Psoas muscle (tissue), 8 donors: ENCODE data around the gene ACTA1. TPM values are rescaled to one million over a fixed set of nuclear protein-coding genes. Genes with fewer than 3 reads are reported as not detected.
A peak's percentile ranks its signal among the peaks of the same experiment; 100 is the strongest.
"Not testable (repeated sequence)": the region's sequence is repeated elsewhere in the genome, so short reads cannot be mapped to it uniquely, and the experiment has no call there.

ENCODE experiments used
- ATAC-seq, 4 donors: fragments of 200-7000 bp; cut with Tn5 transposase; one replicate each; pipeline ENCODE4 v1.9.1; 2020; ENCODE audit warnings: moderate library complexity in 3 of 4, mild to moderate bottlenecking in 2 of 4
- DNase-seq, 2 donors: peaks; one replicate each; pipeline ENCODE4 v3.0.0-alpha.2; 2020
- H3K27ac ChIP-seq: fragments of 200-600 bp; one replicate; pipeline ENCODE4 v1.8.0; 2022
- H3K27me3 ChIP-seq, 3 donors: fragments of 200-600 bp in 1 of 3; one replicate each; pipeline versions ENCODE4 v1.6.1 to v1.8.0; 2013 to 2022; ENCODE audit warnings: low read length in 2 of 3, mild to moderate bottlenecking in 2 of 3, moderate library complexity in 1 of 3; ENCODE audit not compliant: insufficient read depth in 3 of 3
- H3K36me3 ChIP-seq, 2 donors: fragments of 200-600 bp in 1 of 2; one replicate each; pipeline versions ENCODE4 v1.6.1 to v1.8.0; 2013 to 2022; ENCODE audit warnings: low read depth in 1 of 2, mild to moderate bottlenecking in 1 of 2, moderate library complexity in 1 of 2; ENCODE audit not compliant: insufficient read depth in 1 of 2
- H3K4me1 ChIP-seq: fragments of 200-600 bp; one replicate; pipeline ENCODE4 v1.8.0; 2022
- H3K4me3 ChIP-seq: fragments of 200-600 bp; one replicate; pipeline ENCODE4 v1.8.0; 2022; ENCODE audit warnings: mild to moderate bottlenecking
- H3K9me3 ChIP-seq: fragments of 200-600 bp; one replicate; pipeline ENCODE4 v1.8.0; 2022
- CTCF ChIP-seq: fragments of 200-600 bp; IDR thresholded peaks from one replicate; pipeline ENCODE4 v1.8.0; 2022; ENCODE audit warnings: antibody characterized with exemption
- WGBS, 3 donors: extraction: QIAGEN DNeasy Blood & Tissue Kit; methylation state at CpG; one replicate each; pipeline versions ENCODE4 v1.1.6 to v1.1.7; 2013; 5-methylcytosine and 5-hydroxymethylcytosine counted together
- intact Hi-C, 2 donors: fragments of 100-400 bp; cut with DNase I; formaldehyde crosslinking; loops; one replicate each; pipeline versions ENCODE4 v1.11.0 to v1.14.2; 2022
- polyA plus RNA-seq, 3 donors: library from polyadenylated mRNA; stranded (reverse); fragments of 200-250 nt; gene quantifications; one replicate each; pipeline ENCODE4 v1.2.3, GENCODE V29; 2013
- total RNA-seq, 4 donors: library from RNA; stranded (reverse); fragmentation: NEBNext Ultra II Directional in 2 of 4; extraction: Animal tissue kit (Norgen Biotek cat#: 25700) in 2 of 4; gene quantifications; one replicate each; pipeline versions ENCODE4 v1.2.1 to v1.2.4, GENCODE V29; 2021 to 2023
- donor health status: healthy with polysubstance abuse.
- donor health status: DM: no; HTN: no; CAD: no; lungs with moderate emphysema.
- donor health status: Bipolar disorder and iron deficiency.
- donor health status: healthy.
- donor health status: DM: yes; HTN: yes; CAD: no.
- donor health status: DM: no; HTN: no; CAD: no.
- donor health status: DM: no; HTN: no; CAD: no.
- donor health status: DM: yes; HTN: yes; CAD: no.

The ACTA1 gene
- total and polyA plus RNA-seq, 7 donors, result 8,109 to 28,566 (median 17,090) TPM

- DNase-seq (peak; percentile 17 to 53), ATAC-seq (no peak)
- Histone ChIP-seq H3K9me3 (no peaks in the 10 kb centered on the region), H3K27me3 (peaks cover 0 to 4% (median 0%) of the 10 kb centered on the region in 3 donors), H3K4me3 (peak overlapping the region; percentile 64), H3K36me3 (no peaks in the 10 kb centered on the region), H3K4me1 (peaks cover 46% of the 10 kb centered on the region), H3K27ac (peak overlapping the region; percentile 95)
- intact Hi-C loops, result loop anchor here (1.0 to 5.0 kb wide), 3 partner anchors 35 to 36 kb away; no protein-coding TSS in a partner anchor
- no peak for TF ChIP-seq CTCF
- 11 to 17% (median 16%) methylated on average over 64 to 68 of the region's 68 CpGs for WGBS, 3 donors
Measured at GRCh38 chr1:229407206-229408026, 26.5 kb downstream of the ACTA1 start.

GRCh38 chr1:229406798-229407197, 27.1 kb downstream of the ACTA1 start:
- ATAC-seq (no peak), DNase-seq (no peak)
- H3K27ac ChIP-seq, result peak overlapping the region; percentile 95
- intact Hi-C loops, result loop anchor here (1.0 to 5.0 kb wide), 3 partner anchors 34 to 36 kb away; no protein-coding TSS in a partner anchor
- no peaks in the 10 kb centered on the region for H3K36me3 ChIP-seq
- WGBS, 3 donors, result 12 to 29% (median 29%) methylated on average over 10 of the region's 10 CpGs
- no peaks in the 10 kb centered on the region for H3K9me3 ChIP-seq
- H3K4me1 ChIP-seq, result peaks cover 40% of the 10 kb centered on the region
- H3K27me3 ChIP-seq, result peaks cover 0 to 4% (median 0%) of the 10 kb centered on the region in 3 donors
- peak overlapping the region; percentile 64 for H3K4me3 ChIP-seq
- TF ChIP-seq CTCF, result no peak

DNA sequence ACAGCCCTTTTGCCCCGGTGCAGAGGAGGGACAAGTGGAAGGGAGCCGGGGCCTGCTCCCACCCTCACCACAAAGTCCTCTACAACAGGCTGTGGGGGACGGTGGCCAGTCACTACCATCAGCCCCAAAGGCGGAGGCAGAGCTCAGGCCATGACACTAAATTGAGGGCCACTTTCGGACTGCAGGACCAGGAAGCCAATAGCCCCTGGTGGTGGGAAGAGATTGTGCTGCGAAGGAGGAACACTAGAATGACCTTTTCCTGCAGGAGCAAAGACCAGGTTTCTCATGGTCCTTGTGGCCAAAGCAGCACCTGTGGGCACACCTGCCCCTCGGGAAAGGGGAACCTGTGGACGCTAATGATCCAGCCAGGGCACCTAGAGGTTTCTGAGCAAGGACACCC, 30.3 kb downstream of the ACTA1 start:
- H3K4me3 ChIP-seq, result no peak overlapping the region
- no peaks in the 10 kb centered on the region for H3K9me3 ChIP-seq
- H3K4me1 ChIP-seq, result peaks cover 14% of the 10 kb centered on the region
- intact Hi-C loops, result no loop called here
- ATAC-seq (no peak), DNase-seq (no peak)
- no peak overlapping the region for H3K27ac ChIP-seq
- H3K36me3 ChIP-seq, result no peaks in the 10 kb centered on the region
- TF ChIP-seq CTCF, result no peak
- WGBS, 3 donors, result 81 to 84% (median 84%) methylated on average over 8 of the region's 8 CpGs
- peaks cover 0 to 4% (median 0%) of the 10 kb centered on the region in 3 donors for H3K27me3 ChIP-seq

GRCh38 chr1:229402993-229403392, 30.9 kb downstream of the ACTA1 start:
- H3K27ac ChIP-seq, result no peak overlapping the region
- peaks cover 8% of the 10 kb centered on the region for H3K4me1 ChIP-seq
- no peaks in the 10 kb centered on the region for H3K36me3 ChIP-seq
- H3K4me3 ChIP-seq, result no peak overlapping the region
- 64 to 73% (median 73%) methylated on average over 6 of the region's 6 CpGs for WGBS, 3 donors
- DNase-seq (no peak), ATAC-seq (no peak)
- no peaks in the 10 kb centered on the region for H3K9me3 ChIP-seq
- H3K27me3 ChIP-seq, result peaks cover 0 to 4% (median 0%) of the 10 kb centered on the region in 3 donors
- no peak for TF ChIP-seq CTCF
- intact Hi-C loops, result no loop called here

GRCh38 chr1:229402329-229402728, 31.6 kb downstream of the ACTA1 start:
- H3K4me1 ChIP-seq, H3K36me3 ChIP-seq, H3K9me3 ChIP-seq, DNase-seq, ATAC-seq, H3K4me3 ChIP-seq, H3K27ac ChIP-seq, intact Hi-C loops, H3K27me3 ChIP-seq: not testable (repeated sequence)
- 77 to 85% (median 82%) methylated on average over 4 of the region's 4 CpGs for WGBS, 3 donors
